PC-9 (cell line): Measurements from ENCODE around the gene CXCL1. TPM values are rescaled to one million over a fixed set of nuclear protein-coding genes. Genes with fewer than 3 reads are reported as not detected.

ENCODE experiments used
- BruUV-seq: library from RNA; stranded (reverse); fragments of 400-500 nt; replicated peaks from 2 replicates; lab custom pipeline; 2021; lab: Mats Ljungman, UMichigan
- CTCF ChIA-PET: fragments of 300-600 bp; sonication (Branson Sonifier 250); formaldehyde crosslinking; loops from one replicate; lab custom pipeline; 2022; ENCODE audit warnings: antibody characterized with exemption; lab: Charles Lee
- POLR2A ChIA-PET: fragments of 300-600 bp; sonication (Branson Sonifier 250); formaldehyde crosslinking; loops from one replicate; lab custom pipeline; 2022; ENCODE audit warnings: antibody characterized with exemption; ENCODE audit not compliant: unreplicated experiment; lab: Charles Lee
- DNase-seq, 2 experiments: peaks; one replicate each; pipeline versions ENCODE4 v3.0.0 to v3.0.0-alpha.2; 2015 to 2022; ENCODE audit warnings: mixed read lengths in 1 of 2
- H2AFZ ChIP-seq: fragments of 200-600 bp; sonication (generic); 2 replicates; pipeline ENCODE4 v1.8.1; 2017; ENCODE audit warnings: antibody characterized with exemption
- H3F3A ChIP-seq: fragments of 200-600 bp; sonication (generic); 2 replicates; pipeline ENCODE4 v1.8.1; 2017; ENCODE audit warnings: antibody characterized with exemption, mild to moderate bottlenecking, low read depth; ENCODE audit not compliant: insufficient read depth
- H3K27ac ChIP-seq: fragments of 200-600 bp; sonication (generic); 2 replicates; pipeline ENCODE4 v1.6.1; 2016; ENCODE audit warnings: mixed run types
- H3K27me3 ChIP-seq: fragments of 200-600 bp; sonication (generic); 2 replicates; pipeline ENCODE4 v1.6.1; 2016; ENCODE audit warnings: low read depth, mixed run types; ENCODE audit not compliant: insufficient read depth
- H3K36me3 ChIP-seq: fragments of 200-600 bp; sonication (generic); 2 replicates; pipeline ENCODE4 v1.6.1; 2016; ENCODE audit warnings: low read depth, mixed run types
- H3K4me1 ChIP-seq: fragments of 200-600 bp; sonication (generic); replicated peaks from 2 replicates; pipeline ENCODE4 v1.6.1; 2016; ENCODE audit warnings: mixed run types; ENCODE audit not compliant: insufficient read depth
- H3K4me2 ChIP-seq: fragments of 200-600 bp; sonication (generic); 2 replicates; pipeline ENCODE4 v1.6.1; 2017; ENCODE audit warnings: mixed run types
- H3K4me3 ChIP-seq: fragments of 200-600 bp; sonication (generic); 2 replicates; pipeline ENCODE4 v1.6.1; 2016; ENCODE audit warnings: mixed run types
- H3K79me2 ChIP-seq: fragments of 200-600 bp; sonication (generic); 2 replicates; pipeline ENCODE4 v1.6.1; 2017; ENCODE audit warnings: low read depth, mixed run types
- H3K9me2 ChIP-seq: fragments of 200-600 bp; sonication (generic); 2 replicates; pipeline ENCODE4 v1.8.1; 2017; ENCODE audit warnings: mild to moderate bottlenecking; ENCODE audit not compliant: insufficient read depth
- H3K9me3 ChIP-seq: fragments of 200-600 bp; sonication (generic); 2 replicates; pipeline ENCODE4 v1.8.1; 2016; ENCODE audit warnings: low read depth; ENCODE audit not compliant: insufficient read depth
- H4K20me1 ChIP-seq: fragments of 200-600 bp; sonication (generic); 2 replicates; pipeline ENCODE4 v1.8.1; 2017; ENCODE audit not compliant: insufficient read depth
- EZH2 ChIP-seq: fragments of 200-600 bp; sonication (generic); IDR thresholded peaks from 2 replicates; pipeline ENCODE4 v1.8.0; 2017; ENCODE audit warnings: antibody characterized with exemption, low read depth
- intact Hi-C: fragments of 100-400 bp; cut with micrococcal nuclease; formaldehyde crosslinking; loops from one replicate; pipeline ENCODE4 v1.10.0; 2022; ENCODE audit not compliant: unreplicated experiment
- total RNA-seq: library from RNA; stranded (reverse); gene quantifications from 2 replicates; pipeline ENCODE4 v1.2.3, GENCODE V29; 2021
- TF ChIP-seq, protein P1 (sequence below): fragments of 200-600 bp; sonication (generic); conservative IDR thresholded peaks from 2 replicates; pipeline ENCODE4 v1.6.1; 2017; ENCODE audit warnings: mixed run types, antibody characterized with exemption, mild to moderate bottlenecking, moderate library complexity

CXCL1 gene
- total RNA-seq, 1 experiment from 2014 or later, result 0.33 TPM

GRCh38 chr4:73839071-73839470, 30.1 kb upstream of the CXCL1 start:
- Histone ChIP-seq H3K27ac (no peak overlapping the region), H3K4me2 (no peak overlapping the region), H3F3A (no peaks in the 10 kb centered on the region), H3K36me3 (no peaks in the 10 kb centered on the region), H3K9me3 (no peaks in the 10 kb centered on the region), H3K4me3 (no peak overlapping the region), H3K9me2 (no peaks in the 10 kb centered on the region), H3K79me2 (no peaks in the 10 kb centered on the region), H3K27me3 (no peaks in the 10 kb centered on the region), H2AFZ (no peak overlapping the region), H3K4me1 (no peaks in the 10 kb centered on the region; the same call in 1 of the 2 replicates), H4K20me1 (no peaks in the 10 kb centered on the region)
- ChIA-PET CTCF (no interaction called here), POLR2A (no interaction called here)
- BruUV-seq, result no TSS peak
- no peak for DNase-seq
- intact Hi-C loops, result no loop called here
- TF ChIP-seq EZH2, result no peak
- TF ChIP-seq, protein P1, sequence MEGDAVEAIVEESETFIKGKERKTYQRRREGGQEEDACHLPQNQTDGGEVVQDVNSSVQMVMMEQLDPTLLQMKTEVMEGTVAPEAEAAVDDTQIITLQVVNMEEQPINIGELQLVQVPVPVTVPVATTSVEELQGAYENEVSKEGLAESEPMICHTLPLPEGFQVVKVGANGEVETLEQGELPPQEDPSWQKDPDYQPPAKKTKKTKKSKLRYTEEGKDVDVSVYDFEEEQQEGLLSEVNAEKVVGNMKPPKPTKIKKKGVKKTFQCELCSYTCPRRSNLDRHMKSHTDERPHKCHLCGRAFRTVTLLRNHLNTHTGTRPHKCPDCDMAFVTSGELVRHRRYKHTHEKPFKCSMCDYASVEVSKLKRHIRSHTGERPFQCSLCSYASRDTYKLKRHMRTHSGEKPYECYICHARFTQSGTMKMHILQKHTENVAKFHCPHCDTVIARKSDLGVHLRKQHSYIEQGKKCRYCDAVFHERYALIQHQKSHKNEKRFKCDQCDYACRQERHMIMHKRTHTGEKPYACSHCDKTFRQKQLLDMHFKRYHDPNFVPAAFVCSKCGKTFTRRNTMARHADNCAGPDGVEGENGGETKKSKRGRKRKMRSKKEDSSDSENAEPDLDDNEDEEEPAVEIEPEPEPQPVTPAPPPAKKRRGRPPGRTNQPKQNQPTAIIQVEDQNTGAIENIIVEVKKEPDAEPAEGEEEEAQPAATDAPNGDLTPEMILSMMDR, result no peak

- intact Hi-C loops, result no loop called here
These were observed 29.5 kb upstream of the CXCL1 start for GRCh38 chr4:73839715-73840114.

DNA sequence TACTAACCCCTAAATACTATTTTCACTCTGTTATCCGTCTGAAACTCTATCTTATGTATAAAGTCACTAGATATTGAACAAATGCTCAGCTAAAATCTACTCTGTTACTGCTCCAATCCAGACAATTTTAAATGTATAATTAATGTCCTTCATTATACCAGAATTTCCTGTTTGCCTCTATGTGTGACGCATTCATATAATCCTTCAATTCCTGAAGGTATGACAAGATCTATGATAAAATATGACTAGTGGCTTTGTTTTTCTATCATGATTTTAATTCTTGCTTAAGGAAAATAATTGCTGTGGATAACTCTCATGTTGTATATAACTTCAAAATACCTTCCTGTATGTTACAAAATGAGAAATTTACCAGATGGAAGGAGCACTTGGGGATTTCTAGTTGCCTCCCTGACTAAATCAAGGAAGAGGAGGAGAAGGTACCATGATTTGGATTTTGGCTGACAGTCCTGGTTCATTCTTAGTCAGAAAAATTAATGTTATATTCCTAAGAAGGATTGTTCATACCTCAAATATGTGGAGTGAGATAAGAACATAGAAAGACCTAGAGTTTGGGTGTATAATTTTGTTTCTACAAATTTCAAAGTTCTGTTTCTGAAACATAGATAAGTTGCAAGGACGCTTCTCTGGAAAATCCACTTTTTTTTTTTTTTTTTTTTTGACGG, 27.8 kb upstream of the CXCL1 start:
- Histone ChIP-seq H3K36me3 (no peaks in the 10 kb centered on the region), H3K27ac (no peak overlapping the region), H3K4me2 (no peak overlapping the region), H3F3A (no peaks in the 10 kb centered on the region), H3K9me2 (no peaks in the 10 kb centered on the region), H3K27me3 (no peaks in the 10 kb centered on the region), H2AFZ (no peak overlapping the region), H3K9me3 (no peaks in the 10 kb centered on the region), H3K79me2 (no peaks in the 10 kb centered on the region), H4K20me1 (no peaks in the 10 kb centered on the region), H3K4me3 (no peak overlapping the region), H3K4me1 (no peaks in the 10 kb centered on the region; the same call in 1 of the 2 replicates)
- BruUV-seq, result no TSS peak
- no peak for DNase-seq
- intact Hi-C loops, result no loop called here
- TF ChIP-seq EZH2, result no peak
- ChIA-PET CTCF (no interaction called here), POLR2A (no interaction called here)

More at GRCh38 chr4:73839715-73840114, 29.5 kb upstream of the CXCL1 start:
- DNase-seq, result no peak
- H3K27me3 ChIP-seq, result no peaks in the 10 kb centered on the region
- no peaks in the 10 kb centered on the region for H3K9me3 ChIP-seq
- H3K4me2 ChIP-seq, result no peak overlapping the region
- no peaks in the 10 kb centered on the region for H3K9me2 ChIP-seq
- no peaks in the 10 kb centered on the region for H3K36me3 ChIP-seq
- TF ChIP-seq, protein P1, result no peak
- no peak for TF ChIP-seq EZH2
- H3K79me2 ChIP-seq, result no peaks in the 10 kb centered on the region
- no peaks in the 10 kb centered on the region; the same call in 1 of the 2 replicates for H3K4me1 ChIP-seq
- BruUV-seq, result no TSS peak
- no peaks in the 10 kb centered on the region for H4K20me1 ChIP-seq
- no peak overlapping the region for H2AFZ ChIP-seq
- no peaks in the 10 kb centered on the region for H3F3A ChIP-seq
- ChIA-PET POLR2A (no interaction called here), CTCF (no interaction called here)
- H3K4me3 ChIP-seq, result no peak overlapping the region
- H3K27ac ChIP-seq, result no peak overlapping the region

DNA sequence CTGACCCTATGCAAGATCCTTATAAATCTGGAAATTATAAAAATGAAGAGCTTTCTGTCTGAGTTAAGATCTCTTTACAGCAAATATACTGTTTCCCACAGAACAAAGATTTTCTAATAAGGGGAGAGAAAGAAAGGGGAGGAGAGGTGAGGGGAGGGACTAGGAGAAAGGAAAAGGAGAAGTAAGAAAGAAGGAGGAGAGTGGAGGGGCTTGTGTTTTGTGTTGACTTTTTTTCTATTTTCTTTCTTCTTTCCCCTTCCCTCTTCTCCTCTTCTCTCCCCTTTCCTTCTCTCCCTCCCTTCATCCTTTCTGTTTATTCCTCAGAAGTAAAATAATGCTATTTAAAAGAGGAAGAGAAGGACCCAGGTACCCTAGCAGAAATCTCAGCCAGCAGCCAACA, 26.5 kb upstream of the CXCL1 start:
- no TSS peak for BruUV-seq
- TF ChIP-seq, protein P1, result no peak
- no peaks in the 10 kb centered on the region for H3K79me2 ChIP-seq
- no peaks in the 10 kb centered on the region for H3K36me3 ChIP-seq
- no peaks in the 10 kb centered on the region; the same call in 1 of the 2 replicates for H3K4me1 ChIP-seq
- H3K4me3 ChIP-seq, result no peak overlapping the region
- H4K20me1 ChIP-seq, result no peaks in the 10 kb centered on the region
- H3K4me2 ChIP-seq, result no peak overlapping the region
- no peak for DNase-seq
- H3F3A ChIP-seq, result no peaks in the 10 kb centered on the region
- H3K9me3 ChIP-seq, result no peaks in the 10 kb centered on the region
- ChIA-PET POLR2A (no interaction called here), CTCF (no interaction called here)
- no peaks in the 10 kb centered on the region for H3K27me3 ChIP-seq
- no peak overlapping the region for H3K27ac ChIP-seq
- intact Hi-C loops, result no loop called here
- no peaks in the 10 kb centered on the region for H3K9me2 ChIP-seq
- no peak overlapping the region for H2AFZ ChIP-seq
